Lower lobe of right lung (tissue), 2 donors: ENCODE results near the gene REST. TPM values are rescaled to one million over a fixed set of nuclear protein-coding genes. Genes with fewer than 3 reads are reported as not detected.

ENCODE experiments used
- ATAC-seq, 2 donors: fragments of 200-7000 bp; cut with Tn5 transposase; one replicate each; pipeline ENCODE4 v1.9.1; 2020 to 2022; ENCODE audit warnings: mild to moderate bottlenecking in 2 of 2, moderate library complexity in 2 of 2
- DNase-seq: peaks from one replicate; pipeline ENCODE4 v3.0.0-alpha.2; 2020
- H3K27ac ChIP-seq: fragments of 200-600 bp; one replicate; pipeline ENCODE4 v1.8.0; 2022
- H3K27me3 ChIP-seq: fragments of 200-600 bp; one replicate; pipeline ENCODE4 v1.8.0; 2022; ENCODE audit warnings: low read depth
- H3K36me3 ChIP-seq: fragments of 200-600 bp; one replicate; pipeline ENCODE4 v1.8.0; 2022; ENCODE audit warnings: mild to moderate bottlenecking
- H3K4me1 ChIP-seq: fragments of 200-600 bp; one replicate; pipeline ENCODE4 v1.8.0; 2022
- H3K4me3 ChIP-seq: fragments of 200-600 bp; one replicate; pipeline ENCODE4 v1.8.0; 2022; ENCODE audit warnings: mild to moderate bottlenecking
- H3K9me3 ChIP-seq: fragments of 200-600 bp; one replicate; pipeline ENCODE4 v1.8.0; 2022
- intact Hi-C: fragments of 100-400 bp; cut with DNase I; formaldehyde crosslinking; loops from one replicate; pipeline ENCODE4 v1.11.0; 2022
- total RNA-seq: library from RNA; stranded (reverse); fragmentation: NEBNext Ultra II Directional; extraction: Animal tissue kit (Norgen Biotek cat#: 25700); gene quantifications from one replicate; pipeline ENCODE4 v1.2.1, GENCODE V29; 2021
- TF ChIP-seq, protein P1 (sequence below): fragments of 200-600 bp; IDR thresholded peaks from one replicate; pipeline ENCODE4 v1.8.0; 2022; ENCODE audit warnings: antibody characterized with exemption, mild to moderate bottlenecking
- donor health status: DM: no; HTN: yes; CAD: no; lungs with severe emphysema.

The REST gene
- total RNA-seq, 1 donor from 2014 or later, result 39.5 TPM

DNA sequence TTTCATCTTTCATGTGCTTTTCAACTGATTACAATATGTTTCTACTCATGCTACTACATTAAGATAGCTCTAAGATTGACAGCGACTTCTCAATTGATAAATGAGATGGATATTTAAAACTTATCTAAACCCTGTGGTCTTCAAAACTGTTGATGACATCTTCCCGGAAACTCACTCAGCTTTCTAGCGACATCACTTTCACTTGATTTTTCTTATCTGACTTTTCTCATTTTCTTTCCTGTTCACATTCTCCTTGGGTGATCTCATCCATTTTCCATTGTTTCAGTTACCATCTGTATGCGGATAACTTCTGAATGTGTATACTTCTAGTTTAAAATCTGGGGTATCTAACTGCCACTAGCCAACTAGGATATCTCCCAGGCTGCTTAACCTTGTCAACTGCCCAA is 74.1 kb downstream of the REST start:
- DNase-seq (no peak), ATAC-seq (no peak)
- Histone ChIP-seq H3K36me3 (peaks cover 19% of the 10 kb centered on the region), H3K4me1 (peaks cover 35% of the 10 kb centered on the region), H3K4me3 (no peak overlapping the region), H3K27me3 (no peaks in the 10 kb centered on the region), H3K9me3 (no peaks in the 10 kb centered on the region), H3K27ac (no peak overlapping the region)
- TF ChIP-seq, protein P1, sequence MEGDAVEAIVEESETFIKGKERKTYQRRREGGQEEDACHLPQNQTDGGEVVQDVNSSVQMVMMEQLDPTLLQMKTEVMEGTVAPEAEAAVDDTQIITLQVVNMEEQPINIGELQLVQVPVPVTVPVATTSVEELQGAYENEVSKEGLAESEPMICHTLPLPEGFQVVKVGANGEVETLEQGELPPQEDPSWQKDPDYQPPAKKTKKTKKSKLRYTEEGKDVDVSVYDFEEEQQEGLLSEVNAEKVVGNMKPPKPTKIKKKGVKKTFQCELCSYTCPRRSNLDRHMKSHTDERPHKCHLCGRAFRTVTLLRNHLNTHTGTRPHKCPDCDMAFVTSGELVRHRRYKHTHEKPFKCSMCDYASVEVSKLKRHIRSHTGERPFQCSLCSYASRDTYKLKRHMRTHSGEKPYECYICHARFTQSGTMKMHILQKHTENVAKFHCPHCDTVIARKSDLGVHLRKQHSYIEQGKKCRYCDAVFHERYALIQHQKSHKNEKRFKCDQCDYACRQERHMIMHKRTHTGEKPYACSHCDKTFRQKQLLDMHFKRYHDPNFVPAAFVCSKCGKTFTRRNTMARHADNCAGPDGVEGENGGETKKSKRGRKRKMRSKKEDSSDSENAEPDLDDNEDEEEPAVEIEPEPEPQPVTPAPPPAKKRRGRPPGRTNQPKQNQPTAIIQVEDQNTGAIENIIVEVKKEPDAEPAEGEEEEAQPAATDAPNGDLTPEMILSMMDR, result no peak
- intact Hi-C loops, result no loop called here

DNA sequence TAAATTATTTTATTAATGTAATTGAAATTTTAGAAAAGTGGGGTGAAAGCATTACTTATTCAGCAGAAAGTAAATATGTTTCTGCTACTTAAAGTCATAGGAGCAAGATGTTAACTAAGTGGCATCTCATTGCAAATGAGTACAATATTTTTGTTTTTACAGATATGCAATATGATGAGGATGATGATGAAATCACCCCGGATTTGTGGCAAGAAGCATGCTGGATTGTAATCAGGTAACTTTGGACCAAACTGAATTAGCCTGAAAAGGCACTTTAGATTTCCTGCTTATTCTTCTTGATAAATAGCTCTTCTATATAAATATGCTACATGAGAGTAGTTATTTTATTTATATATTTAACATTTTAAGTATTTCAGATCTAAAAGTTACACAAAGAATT is 78.5 kb downstream of the REST start:
- Histone ChIP-seq H3K4me1 (peaks cover 17% of the 10 kb centered on the region), H3K27me3 (no peaks in the 10 kb centered on the region), H3K9me3 (no peaks in the 10 kb centered on the region), H3K27ac (no peak overlapping the region), H3K4me3 (no peak overlapping the region), H3K36me3 (peaks cover 59% of the 10 kb centered on the region)
- ATAC-seq, result no peak
- no peak for DNase-seq
- intact Hi-C loops, result no loop called here
- TF ChIP-seq, protein P1, result no peak

DNA sequence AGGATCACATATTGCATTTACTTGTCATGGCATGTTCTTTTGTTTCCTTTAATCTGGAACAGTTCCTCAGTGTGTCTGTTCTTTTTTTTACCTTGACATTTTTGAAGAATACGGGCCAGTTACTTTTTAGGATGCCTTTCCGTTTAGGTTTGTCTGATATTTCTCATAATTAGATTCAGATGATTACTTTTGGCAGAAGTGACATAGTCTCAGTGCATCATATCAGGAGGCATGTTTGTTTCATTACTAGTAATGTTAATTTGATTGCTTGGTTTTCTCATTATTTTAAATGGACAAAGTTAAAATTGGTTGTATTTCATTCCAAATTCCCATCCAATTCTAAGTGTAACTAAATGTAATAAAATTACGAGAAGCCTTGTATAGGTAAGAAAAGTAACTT is 79.3 kb downstream of the REST start:
- TF ChIP-seq, protein P1, result no peak
- intact Hi-C loops, result no loop called here
- no peak for ATAC-seq

DNA sequence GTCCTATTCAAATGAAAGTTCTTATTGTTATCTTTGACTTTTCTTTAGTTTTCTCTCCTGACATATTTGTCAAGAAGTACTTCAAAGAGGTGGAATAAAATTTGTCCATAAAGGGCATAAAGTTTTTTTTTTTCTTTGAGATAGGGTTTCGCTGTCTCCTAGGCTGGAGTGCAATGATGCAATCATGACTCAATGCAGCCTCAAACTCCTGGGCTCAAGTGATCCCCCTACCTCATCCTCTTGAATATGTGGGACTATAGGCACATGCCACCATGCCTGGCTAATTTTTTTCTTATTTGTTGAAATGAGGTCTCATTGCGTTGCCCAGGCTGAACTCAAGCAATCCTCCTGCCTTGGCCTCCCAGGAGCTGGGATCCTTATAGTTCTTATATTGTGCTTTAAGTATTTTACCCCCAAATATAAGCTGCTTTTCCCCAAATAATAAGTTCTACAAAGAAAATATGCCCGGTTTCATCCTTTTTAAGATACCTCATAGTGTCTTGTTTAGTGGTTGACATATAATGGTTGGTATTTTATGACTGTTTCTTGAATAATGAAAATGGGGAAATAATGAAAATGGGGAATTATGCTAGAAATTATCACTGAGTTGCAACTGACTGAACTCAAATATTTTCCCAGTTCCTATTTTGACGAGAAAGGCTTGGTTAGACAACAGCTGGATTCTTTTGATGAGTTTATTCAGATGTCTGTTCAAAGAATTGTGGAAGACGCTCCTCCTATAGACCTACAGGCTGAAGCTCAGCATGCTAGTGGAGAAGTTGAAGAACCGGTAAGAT is 82.6 kb downstream of the REST start:
- intact Hi-C loops, result no loop called here
- no peak overlapping the region for H3K4me3 ChIP-seq
- H3K27me3 ChIP-seq, result no peaks in the 10 kb centered on the region
- H3K27ac ChIP-seq, result no peak overlapping the region
- TF ChIP-seq, protein P1, result no peak
- peaks cover 5% of the 10 kb centered on the region for H3K4me1 ChIP-seq
- ATAC-seq (no peak), DNase-seq (no peak)
- H3K36me3 ChIP-seq, result peaks cover 94% of the 10 kb centered on the region
- no peaks in the 10 kb centered on the region for H3K9me3 ChIP-seq

More for the DNA sequence above, 79.3 kb downstream of the REST start:
- Histone ChIP-seq H3K27ac (no peak overlapping the region), H3K4me3 (no peak overlapping the region), H3K36me3 (peaks cover 67% of the 10 kb centered on the region), H3K9me3 (no peaks in the 10 kb centered on the region), H3K27me3 (no peaks in the 10 kb centered on the region), H3K4me1 (peaks cover 9% of the 10 kb centered on the region)
- no peak for DNase-seq

DNA sequence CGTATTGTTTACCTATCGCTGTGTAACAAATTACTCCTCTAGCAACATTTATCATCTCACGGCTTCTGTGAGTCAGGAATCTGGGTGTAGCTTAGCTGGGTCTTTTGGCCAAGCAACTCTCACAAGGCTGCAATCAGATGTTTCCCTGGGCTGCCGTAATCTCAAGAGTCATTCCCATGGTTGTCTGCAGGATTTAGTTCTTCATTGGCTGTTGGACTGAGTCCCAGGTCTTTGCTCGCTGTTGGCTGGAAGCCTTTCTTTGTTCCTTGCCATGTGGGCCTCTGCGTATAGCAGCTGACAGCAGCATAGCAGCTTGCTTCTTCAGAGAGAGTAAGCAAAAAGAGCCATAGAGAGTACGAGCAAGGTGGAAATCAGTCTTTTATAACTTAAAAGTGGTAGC is 87.8 kb downstream of the REST start:
- H3K4me3 ChIP-seq, result no peak overlapping the region
- H3K27me3 ChIP-seq, result no peaks in the 10 kb centered on the region
- peak overlapping the region; percentile 18 for H3K27ac ChIP-seq
- no peaks in the 10 kb centered on the region for H3K9me3 ChIP-seq
- peaks cover 94% of the 10 kb centered on the region for H3K36me3 ChIP-seq
- TF ChIP-seq, protein P1, result no peak
- no peak for DNase-seq
- H3K4me1 ChIP-seq, result peaks cover 12% of the 10 kb centered on the region
- peak; percentile 41 to 46 for ATAC-seq
- intact Hi-C loops, result no loop called here
